Sigmoid colon (tissue), 4 donors: Measurements from ENCODE around the gene C5orf46.

Source experiments
- EP300 ChIP-seq, 4 donors: sonication (generic); formaldehyde crosslinking; IDR thresholded peaks; one replicate each; pipeline ENCODE4 v1.6.1; 2017; ENCODE audit warnings: antibody characterized with exemption in 4 of 4
- POLR2A ChIP-seq, 2 donors: fragments of 450-650 bp; IDR thresholded peaks; one replicate each; pipeline ENCODE4 v1.6.1; 2016; ENCODE audit warnings: antibody characterized with exemption in 2 of 2, mild to moderate bottlenecking in 2 of 2, moderate library complexity in 2 of 2
- POLR2AphosphoS5 ChIP-seq, 4 donors: sonication (generic); formaldehyde crosslinking; IDR thresholded peaks; one replicate each; pipeline ENCODE4 v1.6.1; 2017; ENCODE audit warnings: antibody characterized with exemption in 4 of 4
- TF ChIP-seq, protein P1 (sequence below), 4 experiments: fragments of 450-650 bp in 3 of 4; fragments of 200-600 bp in 1 of 4; IDR thresholded peaks; one replicate each; pipeline ENCODE4 v1.5.1; 2016 to 2019; ENCODE audit warnings: antibody characterized with exemption in 4 of 4, mild to moderate bottlenecking in 3 of 4, moderate library complexity in 2 of 4

DNA sequence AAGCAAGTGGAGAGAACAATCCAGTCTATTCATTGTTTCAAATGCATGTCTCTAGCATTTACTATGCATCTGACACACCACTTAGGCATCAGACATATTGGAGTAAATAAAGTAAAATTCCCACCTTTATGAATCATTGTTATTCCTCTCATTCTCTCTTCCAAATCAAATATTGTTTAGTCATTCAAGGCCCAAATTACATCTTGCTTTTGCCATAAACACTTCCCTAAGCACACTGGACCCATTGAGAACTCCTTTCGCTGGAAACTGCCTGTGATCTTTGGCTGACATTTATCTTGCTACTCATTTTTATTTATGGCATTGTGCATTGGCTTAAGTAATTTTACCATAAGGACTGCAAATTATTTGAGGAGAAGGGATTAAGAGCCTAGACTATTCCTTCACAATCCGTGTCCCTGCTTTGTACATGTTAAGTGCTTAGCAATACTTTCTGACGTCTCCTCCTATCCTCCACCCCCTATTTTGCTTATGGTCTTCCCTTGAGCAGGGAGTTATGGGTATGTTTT is 7.4 kb downstream of the C5orf46 start:
- TF ChIP-seq, protein P1, sequence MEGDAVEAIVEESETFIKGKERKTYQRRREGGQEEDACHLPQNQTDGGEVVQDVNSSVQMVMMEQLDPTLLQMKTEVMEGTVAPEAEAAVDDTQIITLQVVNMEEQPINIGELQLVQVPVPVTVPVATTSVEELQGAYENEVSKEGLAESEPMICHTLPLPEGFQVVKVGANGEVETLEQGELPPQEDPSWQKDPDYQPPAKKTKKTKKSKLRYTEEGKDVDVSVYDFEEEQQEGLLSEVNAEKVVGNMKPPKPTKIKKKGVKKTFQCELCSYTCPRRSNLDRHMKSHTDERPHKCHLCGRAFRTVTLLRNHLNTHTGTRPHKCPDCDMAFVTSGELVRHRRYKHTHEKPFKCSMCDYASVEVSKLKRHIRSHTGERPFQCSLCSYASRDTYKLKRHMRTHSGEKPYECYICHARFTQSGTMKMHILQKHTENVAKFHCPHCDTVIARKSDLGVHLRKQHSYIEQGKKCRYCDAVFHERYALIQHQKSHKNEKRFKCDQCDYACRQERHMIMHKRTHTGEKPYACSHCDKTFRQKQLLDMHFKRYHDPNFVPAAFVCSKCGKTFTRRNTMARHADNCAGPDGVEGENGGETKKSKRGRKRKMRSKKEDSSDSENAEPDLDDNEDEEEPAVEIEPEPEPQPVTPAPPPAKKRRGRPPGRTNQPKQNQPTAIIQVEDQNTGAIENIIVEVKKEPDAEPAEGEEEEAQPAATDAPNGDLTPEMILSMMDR (IDR thresholded peaks at IDR 0.05): no peak
- TF ChIP-seq POLR2A (IDR thresholded peaks at IDR 0.05) (no peak), POLR2AphosphoS5 (IDR thresholded peaks at IDR 0.05) (no peak), EP300 (IDR thresholded peaks at IDR 0.05) (no peak)
